CD8-positive, alpha-beta memory T cell (primary cell): ENCODE data around the gene IKBKE. TPM values are rescaled to one million over a fixed set of nuclear protein-coding genes. Genes with fewer than 3 reads are reported as not detected.
"Not testable (repeated sequence)": the region's sequence is repeated elsewhere in the genome, so short reads cannot be mapped to it uniquely, and the experiment has no call there.

ENCODE experiments used
- CTCF ChIA-PET: fragments of 350-600 bp; sonication (Branson Sonifier 250); formaldehyde crosslinking; loops from one replicate; lab custom pipeline; 2021; ENCODE audit warnings: antibody characterized with exemption; lab: Charles Lee
- POLR2A ChIA-PET: fragments of 350-600 bp; sonication (Branson Sonifier 250); formaldehyde crosslinking; loops from one replicate; lab custom pipeline; 2021; ENCODE audit warnings: antibody characterized with exemption; lab: Charles Lee
- DNase-seq, 5 donors: peaks; one replicate each; pipeline versions ENCODE4 v3.0.0 to v3.0.0-alpha.2; 2020 to 2022; ENCODE audit warnings: mixed read lengths in 1 of 5
- H3K27ac ChIP-seq: one replicate; pipeline ENCODE4 v1.7.0; 2013; ENCODE audit warnings: low read depth, mild to moderate bottlenecking, low read length, moderate library complexity
- H3K27me3 ChIP-seq: 2 replicates; pipeline ENCODE4 v1.7.0; 2013; ENCODE audit warnings: low read length, mild to moderate bottlenecking; ENCODE audit not compliant: insufficient read depth, poor library complexity, severe bottlenecking
- H3K36me3 ChIP-seq: 2 replicates; pipeline ENCODE4 v1.7.0; 2013; ENCODE audit warnings: mild to moderate bottlenecking, low read length, moderate library complexity; ENCODE audit not compliant: insufficient read depth
- H3K4me1 ChIP-seq: 2 replicates; pipeline ENCODE4 v1.7.0; 2013; ENCODE audit warnings: mild to moderate bottlenecking, low read length, moderate library complexity; ENCODE audit not compliant: insufficient read depth
- H3K4me3 ChIP-seq: 2 replicates; pipeline ENCODE4 v1.7.0; 2013; ENCODE audit warnings: mild to moderate bottlenecking, low read length
- H3K9me3 ChIP-seq: 2 replicates; pipeline ENCODE4 v1.7.0; 2013; ENCODE audit warnings: mild to moderate bottlenecking, low read length
- H3K27ac Mint-ChIP-seq, 8 donors: one replicate each; pipeline ENCODE4 v1.8.0; 2020 to 2021; ENCODE audit warnings: mixed read lengths in 8 of 8, mild to moderate bottlenecking in 6 of 8, inconsistent platforms in 3 of 8, moderate library complexity in 3 of 8
- H3K27me3 Mint-ChIP-seq, 2 donors: one replicate each; pipeline ENCODE4 v1.8.0; 2020 to 2021; ENCODE audit warnings: mixed read lengths in 2 of 2, mild to moderate bottlenecking in 1 of 2, moderate library complexity in 1 of 2
- H3K36me3 Mint-ChIP-seq, 3 donors: one replicate each; pipeline ENCODE4 v1.8.0; 2020 to 2021; ENCODE audit warnings: mixed read lengths in 3 of 3, inconsistent platforms in 1 of 3, mild to moderate bottlenecking in 1 of 3
- H3K4me1 Mint-ChIP-seq, 3 donors: one replicate each; pipeline ENCODE4 v1.8.0; 2020 to 2021; ENCODE audit warnings: mixed read lengths in 3 of 3, inconsistent platforms in 1 of 3, mild to moderate bottlenecking in 1 of 3
- H3K4me3 Mint-ChIP-seq, 7 donors: one replicate each; pipeline ENCODE4 v1.8.0; 2020 to 2021; ENCODE audit warnings: mixed read lengths in 7 of 7, mild to moderate bottlenecking in 6 of 7, moderate library complexity in 4 of 7, inconsistent platforms in 2 of 7
- H3K9me3 Mint-ChIP-seq, 5 donors: one replicate each; pipeline ENCODE4 v1.8.0; 2020 to 2022; ENCODE audit warnings: mixed read lengths in 5 of 5, mild to moderate bottlenecking in 3 of 5, moderate library complexity in 2 of 5, inconsistent platforms in 1 of 5
- polyA plus RNA-seq: library from polyadenylated mRNA; unstranded; fragments of 300-500 nt; fragmentation: Illumina TruSeq; gene quantifications from one replicate; pipeline ENCODE4 v1.2.3, GENCODE V29; 2021
- total RNA-seq, 2 experiments: library from RNA; stranded (reverse); gene quantifications; one replicate each; pipeline ENCODE4 v1.2.3, GENCODE V29; 2021

Gene IKBKE
- total and polyA plus RNA-seq, 3 experiments from 2014 or later: 17.1 to 46.6 (median 18.4) TPM

- Mint-ChIP-seq H3K27ac (peak overlapping the region in 2 of 8 donors; percentile 33 to 34), H3K4me1 (peaks cover 15 to 37% (median 17%) of the 10 kb centered on the region in 3 donors), H3K9me3 (no peaks in the 10 kb centered on the region), H3K4me3 (no peak overlapping the region), H3K27me3 (no peaks in the 10 kb centered on the region), H3K36me3 (peaks cover 4 to 90% (median 13%) of the 10 kb centered on the region in 3 donors)
- H3K27me3 ChIP-seq: no peaks in the 10 kb centered on the region
- no peak overlapping the region for H3K27ac ChIP-seq
- H3K4me1 ChIP-seq: peaks cover 6% of the 10 kb centered on the region
- H3K4me3 ChIP-seq: no peak overlapping the region
- H3K9me3 ChIP-seq: no peaks in the 10 kb centered on the region
- H3K36me3 ChIP-seq: peaks cover 44% of the 10 kb centered on the region
- ChIA-PET POLR2A (interaction anchor here (1.0 kb wide), 1 partner anchor 158 kb away, joined by 3 read pairs; the partner anchor contains the start of gene DYRK3), CTCF (interaction anchor here (1.0 to 8.4 kb wide), 8 partner anchors 7 to 185 kb away, joined by 3 to 95 read pairs (median 6); partner anchors contain the start of gene IKBKE)
- no peak for DNase-seq
Measured at GRCh38 chr1:206477581-206478380, 7.5 kb downstream of the IKBKE start.

- Mint-ChIP-seq H3K4me1 (peaks cover 7 to 29% (median 10%) of the 10 kb centered on the region in 3 donors), H3K4me3 (no peak overlapping the region), H3K27me3 (no peaks in the 10 kb centered on the region), H3K27ac (no peak overlapping the region), H3K36me3 (peaks cover 4 to 92% (median 13%) of the 10 kb centered on the region in 3 donors), H3K9me3 (no peaks in the 10 kb centered on the region)
- Histone ChIP-seq H3K4me1 (no peaks in the 10 kb centered on the region), H3K27ac (no peak overlapping the region), H3K9me3 (no peaks in the 10 kb centered on the region), H3K4me3 (no peak overlapping the region), H3K27me3 (no peaks in the 10 kb centered on the region), H3K36me3 (peaks cover 45% of the 10 kb centered on the region)
- no peak for DNase-seq
- ChIA-PET CTCF (interaction anchor here (0.9 to 8.4 kb wide), 21 partner anchors 8 to 504 kb away, joined by 3 to 95 read pairs (median 8); partner anchors contain the start of genes DYRK3, EIF2D and IKBKE), POLR2A (no interaction called here)
Measured at GRCh38 chr1:206478746-206479145, 8.5 kb downstream of the IKBKE start.

- Mint-ChIP-seq H3K4me1 (peaks cover 7 to 22% (median 10%) of the 10 kb centered on the region in 3 donors), H3K27ac (peak overlapping the region in 6 of 8 donors; percentile 8 to 72 (median 40)), H3K27me3 (no peaks in the 10 kb centered on the region), H3K4me3 (no peak overlapping the region), H3K36me3 (peaks cover 4 to 90% (median 15%) of the 10 kb centered on the region in 3 donors), H3K9me3 (no peaks in the 10 kb centered on the region)
- Histone ChIP-seq H3K4me1 (no peaks in the 10 kb centered on the region), H3K4me3 (no peak overlapping the region), H3K27ac (no peak overlapping the region), H3K9me3 (no peaks in the 10 kb centered on the region), H3K27me3 (no peaks in the 10 kb centered on the region), H3K36me3 (peaks cover 39% of the 10 kb centered on the region)
- POLR2A ChIA-PET: interaction anchor here (0.6 to 1.2 kb wide), 2 partner anchors 9 to 180 kb away, joined by 3 to 5 read pairs; partner anchors contain the start of gene IKBKE
- CTCF ChIA-PET: interaction anchor here (0.9 to 8.4 kb wide), 26 partner anchors 9 to 503 kb away, joined by 3 to 95 read pairs (median 6); partner anchors contain the start of genes DYRK3, EIF2D and IKBKE
- DNase-seq: peak; percentile 45 to 77 (median 52)
Measured at GRCh38 chr1:206479183-206480125, 9.2 kb downstream of the IKBKE start.

GRCh38 chr1:206480211-206480610 lies 9.9 kb downstream of the IKBKE start:
- POLR2A ChIA-PET: interaction anchor here (1.2 kb wide), 1 partner anchor 10 kb away, joined by 5 read pairs; the partner anchor contains the start of gene IKBKE
- CTCF ChIA-PET: interaction anchor here (1.1 to 8.4 kb wide), 18 partner anchors 10 to 187 kb away, joined by 3 to 95 read pairs (median 10); partner anchors contain the start of genes DYRK3 and IKBKE
- peaks cover 4 to 89% (median 13%) of the 10 kb centered on the region in 3 donors for H3K36me3 Mint-ChIP-seq
- Histone ChIP-seq H3K9me3 (no peaks in the 10 kb centered on the region), H3K36me3 (peaks cover 36% of the 10 kb centered on the region), H3K4me1 (no peaks in the 10 kb centered on the region), H3K27ac (no peak overlapping the region), H3K27me3 (no peaks in the 10 kb centered on the region), H3K4me3 (no peak overlapping the region)
- no peak overlapping the region for H3K4me3 Mint-ChIP-seq
- no peaks in the 10 kb centered on the region for H3K9me3 Mint-ChIP-seq
- no peaks in the 10 kb centered on the region for H3K27me3 Mint-ChIP-seq
- peaks cover 7 to 19% (median 7%) of the 10 kb centered on the region in 3 donors for H3K4me1 Mint-ChIP-seq
- H3K27ac Mint-ChIP-seq: peak overlapping the region in 2 of 8 donors; percentile 47 to 79
- no peak for DNase-seq

GRCh38 chr1:206482611-206483010 lies 12.3 kb downstream of the IKBKE start:
- peaks cover 4 to 82% (median 7%) of the 10 kb centered on the region in 3 donors for H3K36me3 Mint-ChIP-seq
- H3K27ac ChIP-seq: no peak overlapping the region
- no peaks in the 10 kb centered on the region for H3K27me3 ChIP-seq
- H3K27ac Mint-ChIP-seq: peak overlapping the region in 1 of 8 donors; percentile 21
- peaks cover 5 to 10% (median 7%) of the 10 kb centered on the region in 3 donors for H3K4me1 Mint-ChIP-seq
- H3K9me3 ChIP-seq: no peaks in the 10 kb centered on the region
- DNase-seq: no peak
- POLR2A ChIA-PET: no interaction called here
- H3K9me3 Mint-ChIP-seq: no peaks in the 10 kb centered on the region
- no peaks in the 10 kb centered on the region for H3K27me3 Mint-ChIP-seq
- no peak overlapping the region for H3K4me3 ChIP-seq
- no peak overlapping the region for H3K4me3 Mint-ChIP-seq
- CTCF ChIA-PET: interaction anchor here (8.4 kb wide), 1 partner anchor 21 kb away, joined by 95 read pairs; no protein-coding TSS in a partner anchor
- H3K4me1 ChIP-seq: no peaks in the 10 kb centered on the region
- peaks cover 51% of the 10 kb centered on the region for H3K36me3 ChIP-seq

GRCh38 chr1:206483864-206484263 lies 13.6 kb downstream of the IKBKE start:
- H3K4me3 Mint-ChIP-seq, H3K4me3 ChIP-seq, H3K9me3 ChIP-seq, POLR2A ChIA-PET, H3K9me3 Mint-ChIP-seq, H3K4me1 ChIP-seq, H3K27me3 ChIP-seq, H3K4me1 Mint-ChIP-seq, DNase-seq, H3K27me3 Mint-ChIP-seq, H3K27ac ChIP-seq: not testable (repeated sequence)
- Mint-ChIP-seq H3K36me3 (peaks cover 4 to 81% (median 6%) of the 10 kb centered on the region in 3 donors), H3K27ac (peak overlapping the region in 1 of 8 donors; percentile 30)
- peaks cover 48% of the 10 kb centered on the region for H3K36me3 ChIP-seq
- CTCF ChIA-PET: interaction anchor here (1.0 to 8.4 kb wide), 2 partner anchors 22 to 61 kb away, joined by 4 to 95 read pairs; no protein-coding TSS in a partner anchor

DNA sequence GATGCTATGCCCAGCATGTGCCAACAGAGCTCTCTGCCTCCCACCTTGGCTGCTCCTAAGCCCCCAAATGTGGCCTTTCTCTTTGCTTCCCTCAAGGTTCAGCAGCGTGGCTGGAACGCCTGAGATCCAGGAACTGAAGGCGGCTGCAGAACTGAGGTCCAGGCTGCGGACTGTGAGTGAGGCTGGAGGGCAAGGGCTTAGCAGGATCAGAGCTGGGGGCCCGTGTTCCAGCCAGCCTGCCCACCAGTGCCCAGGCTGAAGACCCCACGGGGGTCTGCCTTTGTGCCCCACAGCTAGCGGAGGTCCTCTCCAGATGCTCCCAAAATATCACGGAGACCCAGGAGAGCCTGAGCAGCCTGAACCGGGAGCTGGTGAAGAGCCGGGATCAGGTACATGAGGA lies 14.6 kb downstream of the IKBKE start:
- H3K9me3 ChIP-seq: no peaks in the 10 kb centered on the region
- ChIA-PET CTCF (interaction anchor here (1.0 kb wide), 2 partner anchors 23 to 60 kb away, joined by 3 to 4 read pairs; no protein-coding TSS in a partner anchor), POLR2A (no interaction called here)
- H3K36me3 ChIP-seq: peaks cover 48% of the 10 kb centered on the region
- Mint-ChIP-seq H3K9me3 (no peaks in the 10 kb centered on the region), H3K36me3 (peaks cover 0 to 79% (median 3%) of the 10 kb centered on the region in 3 donors), H3K4me3 (no peak overlapping the region), H3K27me3 (no peaks in the 10 kb centered on the region), H3K27ac (peak overlapping the region in 1 of 8 donors; percentile 36), H3K4me1 (no peaks in the 10 kb centered on the region)
- H3K27me3 ChIP-seq: no peaks in the 10 kb centered on the region
- no peaks in the 10 kb centered on the region for H3K4me1 ChIP-seq
- no peak for DNase-seq
- H3K4me3 ChIP-seq: no peak overlapping the region
- H3K27ac ChIP-seq: no peak overlapping the region
